ENCODE results near the gene LAMB2.

Gene LAMB2

GRCh38 chr3:49172551-49173041 lies 39.7 kb upstream of the LAMB2 start:
- TF ChIP-seq FOXM1 (IDR thresholded peaks at IDR 0.05; ENCODE audit: borderline replicate concordance, low read depth) (no peak), CREB1 (IDR thresholded peaks at IDR 0.05; ENCODE audit: low read depth) (no peak), EP300 (IDR thresholded peaks at IDR 0.05; ENCODE audit: borderline replicate concordance) (no peak), TAF1 (IDR thresholded peaks at IDR 0.05; ENCODE audit: low read depth) (no peak), RAD21 (IDR thresholded peaks at IDR 0.05; ENCODE audit: low read depth) (no peak), REST (IDR thresholded peaks at IDR 0.05; ENCODE audit: low read depth) (no peak), TCF12 (IDR thresholded peaks at IDR 0.05; ENCODE audit: low read depth) (no peak), YY1 (IDR thresholded peaks at IDR 0.05; ENCODE audit: low read depth) (no peak), NFIC (IDR thresholded peaks at IDR 0.05) (no peak), TEAD4 (IDR thresholded peaks at IDR 0.05) (no peak), ZBTB7A (IDR thresholded peaks at IDR 0.05; ENCODE audit: low read depth) (no peak), USF1 (IDR thresholded peaks at IDR 0.05) (no peak), EGR1 (IDR thresholded peaks at IDR 0.05) (no peak), MAX (IDR thresholded peaks at IDR 0.05) (no peak), CEBPB (IDR thresholded peaks at IDR 0.05) (no peak)

GRCh38 chr3:49171775-49172500 lies 39.1 kb upstream of the LAMB2 start:
- no peak for TF ChIP-seq YY1 (IDR thresholded peaks at IDR 0.05; ENCODE audit: low read depth)
- no peak for TF ChIP-seq MAX (IDR thresholded peaks at IDR 0.05)
- no peak for TF ChIP-seq RAD21 (IDR thresholded peaks at IDR 0.05; ENCODE audit: low read depth)
- no peak for TF ChIP-seq TEAD4 (IDR thresholded peaks at IDR 0.05)
- no peak for TF ChIP-seq EP300 (IDR thresholded peaks at IDR 0.05; ENCODE audit: borderline replicate concordance)
- TF ChIP-seq CEBPB (IDR thresholded peaks at IDR 0.05) = no peak
- TF ChIP-seq CREB1 (IDR thresholded peaks at IDR 0.05; ENCODE audit: low read depth) = no peak
- no peak for TF ChIP-seq EGR1 (IDR thresholded peaks at IDR 0.05)

- TF ChIP-seq EP300 (IDR thresholded peaks at IDR 0.05; ENCODE audit: borderline replicate concordance) = peak; percentile 22; the same call in 1 of the 2 replicates
- TF ChIP-seq TCF12 (IDR thresholded peaks at IDR 0.05; ENCODE audit: low read depth) = peak; percentile 66
- TF ChIP-seq RAD21 (IDR thresholded peaks at IDR 0.05; ENCODE audit: low read depth) = peak; percentile 74
- TF ChIP-seq MAX (IDR thresholded peaks at IDR 0.05) = peak; percentile 86
- TF ChIP-seq CEBPB (IDR thresholded peaks at IDR 0.05) = no peak
- peak; percentile 75 for TF ChIP-seq ZBTB7A (IDR thresholded peaks at IDR 0.05; ENCODE audit: low read depth)
- no peak for TF ChIP-seq CREB1 (IDR thresholded peaks at IDR 0.05; ENCODE audit: low read depth)
- peak; percentile 32; the same call in 1 of the 2 replicates for TF ChIP-seq TEAD4 (IDR thresholded peaks at IDR 0.05)
- TF ChIP-seq YY1 (IDR thresholded peaks at IDR 0.05; ENCODE audit: low read depth) = peak; percentile 35
- TF ChIP-seq NFIC (IDR thresholded peaks at IDR 0.05) = peak; percentile 38; the same call in 1 of the 2 replicates
- TF ChIP-seq FOXM1 (IDR thresholded peaks at IDR 0.05; ENCODE audit: borderline replicate concordance, low read depth) = no peak
- TF ChIP-seq TAF1 (IDR thresholded peaks at IDR 0.05; ENCODE audit: low read depth) = peak; percentile 59; the same call in 1 of the 2 replicates
Observed at GRCh38 chr3:49171119-49171774, 38.4 kb upstream of the LAMB2 start, which contains the start of gene KLHDC8B. KLHDC8B (plus strand) TSS chr3:49171598; CDS start chr3:49172770, 1,172 bp downstream.

GRCh38 chr3:49170744-49171118 lies 37.9 kb upstream of the LAMB2 start:
- TF ChIP-seq YY1 (IDR thresholded peaks at IDR 0.05; ENCODE audit: low read depth) (no peak), EGR1 (IDR thresholded peaks at IDR 0.05) (no peak), TEAD4 (IDR thresholded peaks at IDR 0.05) (no peak)

- TF ChIP-seq USF1 (IDR thresholded peaks at IDR 0.05) = no peak
- TF ChIP-seq EP300 (IDR thresholded peaks at IDR 0.05; ENCODE audit: borderline replicate concordance) = no peak
- no peak for TF ChIP-seq TCF12 (IDR thresholded peaks at IDR 0.05; ENCODE audit: low read depth)
- no peak for TF ChIP-seq CEBPB (IDR thresholded peaks at IDR 0.05)
- no peak for TF ChIP-seq REST (IDR thresholded peaks at IDR 0.05; ENCODE audit: low read depth)
- no peak for TF ChIP-seq CREB1 (IDR thresholded peaks at IDR 0.05; ENCODE audit: low read depth)
- TF ChIP-seq YY1 (IDR thresholded peaks at IDR 0.05; ENCODE audit: low read depth) = no peak
- TF ChIP-seq ZBTB7A (IDR thresholded peaks at IDR 0.05; ENCODE audit: low read depth) = no peak
- no peak for TF ChIP-seq RAD21 (IDR thresholded peaks at IDR 0.05; ENCODE audit: low read depth)
- TF ChIP-seq TAF1 (IDR thresholded peaks at IDR 0.05; ENCODE audit: low read depth) = no peak
- no peak for TF ChIP-seq NFIC (IDR thresholded peaks at IDR 0.05)
- no peak for TF ChIP-seq FOXM1 (IDR thresholded peaks at IDR 0.05; ENCODE audit: borderline replicate concordance, low read depth)
- no peak for TF ChIP-seq TEAD4 (IDR thresholded peaks at IDR 0.05)
Observed at GRCh38 chr3:49166752-49167556, 34.1 kb upstream of the LAMB2 start.

Data from Ishikawa (cell line).